Esophagus mucosa (tissue), 1 donor: ENCODE measurements around the gene CTPS1. TPM values are rescaled to one million over a fixed set of nuclear protein-coding genes. Genes with fewer than 3 reads are reported as not detected.
A peak's percentile ranks its signal among the peaks of the same experiment; 100 is the strongest.

Experiments used
- ATAC-seq: fragments of 200-7000 bp; cut with Tn5 transposase; one replicate; pipeline ENCODE4 v1.9.1; 2020
- total RNA-seq: library from RNA; stranded (reverse); gene quantifications from one replicate; pipeline ENCODE4 v1.2.4, GENCODE V29; 2023
- donor health status: DM: yes; HTN: yes; CAD: no.

The CTPS1 gene
- total RNA-seq, 1 donor from 2014 or later: 24.0 TPM

- ATAC-seq: no peak
Observed at GRCh38 chr1:40971966-40972365, 7.5 kb upstream of the CTPS1 start.

DNA sequence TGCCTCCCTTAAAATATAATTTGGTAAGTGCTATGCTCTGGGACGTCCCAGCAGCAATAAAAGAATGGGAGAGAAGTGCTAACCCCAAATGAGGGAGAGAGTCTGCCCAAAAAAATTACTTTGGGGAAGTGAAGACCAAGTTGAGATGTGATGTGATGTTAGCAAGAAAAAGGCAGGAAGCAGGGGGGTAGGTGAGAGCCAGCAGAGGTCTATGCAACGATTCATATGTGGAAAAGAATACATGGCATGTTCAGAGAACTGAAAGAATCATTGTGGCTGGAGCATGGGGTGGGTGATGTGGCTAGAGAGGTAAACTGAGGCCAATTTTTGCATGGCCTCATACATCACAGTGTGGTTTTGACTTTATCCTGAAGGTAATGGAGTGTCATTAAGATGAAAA, 5.6 kb upstream of the CTPS1 start:
- ATAC-seq: no peak

GRCh38 chr1:40974945-40975344, 4.6 kb upstream of the CTPS1 start:
- no peak for ATAC-seq

GRCh38 chr1:40976952-40977690, 2.4 kb upstream of the CTPS1 start:
- no peak for ATAC-seq

DNA sequence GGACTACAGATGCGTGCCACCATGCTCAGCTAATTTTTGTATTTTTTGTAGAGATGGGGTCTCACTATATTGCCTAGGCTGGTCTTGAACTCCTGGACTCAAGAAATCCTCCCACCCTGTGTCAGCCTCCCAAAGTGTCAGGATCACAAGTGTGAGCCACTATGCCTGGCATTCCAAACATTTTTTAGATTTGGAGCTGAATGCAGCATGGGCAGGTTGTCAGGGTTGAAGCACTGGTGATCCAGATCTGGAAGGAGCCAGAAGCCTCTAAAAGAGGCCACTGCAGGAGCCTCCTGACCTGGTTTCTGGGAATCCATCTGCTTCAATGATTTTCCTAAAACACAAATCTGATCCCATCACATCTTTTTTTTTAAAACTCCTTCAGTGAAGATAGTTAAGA, 1.8 kb upstream of the CTPS1 start:
- no peak for ATAC-seq

- peak; percentile 1 for ATAC-seq
Observed at GRCh38 chr1:40978886-40979240, 633 bp upstream of the CTPS1 start.

- ATAC-seq: no peak
Observed at GRCh38 chr1:40980068-40980452, 564 bp downstream of the CTPS1 start.

DNA sequence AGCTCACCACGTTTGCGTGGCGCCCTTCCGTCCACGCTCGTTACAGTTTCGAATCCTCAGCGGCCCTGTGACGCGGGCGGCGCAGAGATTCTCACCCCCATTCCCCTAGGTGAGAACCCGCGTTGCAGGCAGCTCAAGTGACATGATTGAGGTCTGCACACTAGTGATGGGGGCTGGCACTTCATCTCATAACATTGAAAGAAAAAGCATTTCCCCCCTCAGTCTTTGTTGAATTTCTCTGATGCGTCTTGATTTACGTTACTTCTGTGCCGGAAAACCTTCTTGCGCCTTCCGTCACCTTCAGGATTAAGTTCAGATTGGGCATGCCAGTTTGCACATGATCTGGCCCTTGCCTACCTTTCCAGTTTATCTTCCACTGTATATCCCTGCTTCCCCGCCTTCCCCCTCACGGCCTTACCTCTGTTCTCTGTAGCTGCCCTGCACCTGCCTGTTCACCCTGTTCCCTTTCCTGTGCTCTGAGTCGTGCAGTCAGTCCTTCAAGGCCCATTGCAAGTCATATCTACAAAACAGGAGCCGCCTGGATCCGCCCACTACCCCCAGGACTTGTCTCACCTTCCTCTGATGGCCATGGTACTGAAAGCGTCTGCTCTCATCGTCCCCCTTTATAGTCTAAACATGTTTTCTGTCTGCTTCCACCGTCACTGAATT, 1.1 kb downstream of the CTPS1 start:
- peak; percentile 70 for ATAC-seq

DNA sequence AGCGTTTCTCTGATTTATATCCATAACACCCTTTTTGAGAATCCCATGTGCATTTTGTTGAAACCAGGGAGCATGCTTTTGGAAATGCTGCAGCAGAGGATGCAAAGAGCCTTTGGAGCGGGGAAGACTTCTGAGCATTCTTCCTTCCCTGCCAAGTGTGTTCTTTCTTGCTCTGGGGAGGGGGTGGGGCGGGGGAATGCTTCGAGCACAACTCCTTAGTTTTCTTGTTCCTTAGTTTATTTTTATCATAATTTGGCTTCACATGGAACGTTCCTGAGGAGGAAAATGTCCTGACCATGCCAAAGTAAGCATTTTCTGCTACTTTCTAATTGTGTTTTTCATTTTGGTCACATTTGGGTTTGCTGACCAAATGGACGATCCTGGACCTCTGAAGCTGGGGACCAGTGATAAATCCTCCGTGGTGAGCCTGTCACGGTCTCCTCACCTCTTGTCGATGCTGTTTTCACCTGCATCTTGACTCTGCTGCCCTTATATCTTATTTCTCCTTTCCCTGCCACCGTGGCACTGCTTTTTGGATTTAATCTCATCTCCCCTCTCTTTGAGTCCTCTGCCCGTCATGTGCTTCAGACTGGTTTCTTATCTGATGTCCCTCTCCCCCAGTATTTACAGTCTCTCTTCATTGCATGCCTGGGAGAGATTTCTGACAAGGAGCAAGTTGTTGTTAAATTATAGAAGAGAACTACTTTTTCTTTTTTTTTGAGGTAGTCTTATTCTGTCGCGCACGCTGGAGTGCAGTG, 2.4 kb downstream of the CTPS1 start:
- ATAC-seq: no peak

GRCh38 chr1:40982721-40983120, 3.2 kb downstream of the CTPS1 start:
- ATAC-seq: no peak

DNA sequence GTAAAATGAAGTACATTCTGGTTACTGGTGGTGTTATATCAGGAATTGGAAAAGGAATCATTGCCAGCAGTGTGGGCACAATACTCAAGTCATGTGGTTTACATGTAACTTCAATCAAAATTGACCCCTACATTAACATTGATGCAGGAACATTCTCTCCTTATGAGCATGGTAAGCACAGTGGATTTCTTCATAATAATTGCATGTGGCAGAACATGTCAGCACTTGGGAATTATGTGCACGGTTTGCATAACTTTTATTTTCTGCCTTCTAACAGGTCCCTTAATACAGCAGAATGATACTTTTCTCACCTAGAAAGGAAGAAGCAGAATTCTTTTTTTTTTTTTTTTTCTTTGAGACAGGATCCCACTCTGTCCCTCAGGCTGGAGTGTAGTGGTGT, 3.8 kb downstream of the CTPS1 start:
- no peak for ATAC-seq

- ATAC-seq: no peak
Observed at GRCh38 chr1:40984066-40984465, 4.6 kb downstream of the CTPS1 start.

GRCh38 chr1:40984531-40984930, 5.0 kb downstream of the CTPS1 start:
- no peak for ATAC-seq

GRCh38 chr1:40985161-40985560, 5.7 kb downstream of the CTPS1 start:
- no peak for ATAC-seq

GRCh38 chr1:40985875-40986274, 6.4 kb downstream of the CTPS1 start:
- ATAC-seq: no peak

DNA sequence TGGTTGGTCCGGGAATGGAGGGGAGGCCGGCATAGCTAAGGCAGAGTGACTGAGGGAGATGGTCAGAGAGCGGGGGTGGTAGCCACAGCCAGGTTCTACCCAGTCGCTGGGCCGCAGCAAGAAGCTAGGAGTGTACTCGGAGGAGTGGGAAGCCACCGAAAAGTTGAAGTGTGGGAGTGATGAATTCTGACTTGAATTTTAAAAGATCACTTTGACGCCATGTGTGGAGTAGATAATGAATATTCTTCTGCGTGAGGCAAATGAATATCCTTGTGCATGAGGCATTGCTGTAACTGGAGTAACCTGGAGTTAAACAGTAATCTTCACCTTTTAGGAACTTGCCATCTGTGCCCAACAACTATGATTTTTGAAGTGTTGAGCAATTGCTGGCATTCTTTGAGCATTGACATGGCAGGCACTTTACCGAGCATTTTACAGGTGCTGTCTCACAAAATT, 6.9 kb downstream of the CTPS1 start:
- no peak for ATAC-seq

- no peak for ATAC-seq
Observed at GRCh38 chr1:40986956-40987355, 7.5 kb downstream of the CTPS1 start.

GRCh38 chr1:40987439-40988276, 8.2 kb downstream of the CTPS1 start:
- ATAC-seq: no peak

- no peak for ATAC-seq
Observed at GRCh38 chr1:40988280-40988679, 8.8 kb downstream of the CTPS1 start.

DNA sequence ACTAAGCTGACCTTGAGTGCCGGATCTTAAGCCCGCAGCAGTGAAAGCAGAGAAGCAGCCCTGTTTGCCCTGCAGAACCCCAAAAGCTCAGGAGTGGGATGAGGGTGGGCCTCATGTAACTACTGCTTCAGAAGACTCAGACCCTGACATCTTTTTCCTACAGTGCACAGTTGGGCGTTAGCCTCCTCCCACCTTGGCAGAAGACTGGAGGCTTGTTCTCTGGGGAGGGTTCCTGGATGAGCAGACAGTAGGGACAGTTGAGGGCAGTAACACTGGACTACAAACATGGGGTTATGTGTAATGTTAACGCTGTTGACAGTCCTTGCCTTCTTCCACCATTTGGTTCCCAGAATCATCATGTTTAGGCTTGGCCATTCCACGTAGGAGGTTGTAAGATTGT, 9.6 kb downstream of the CTPS1 start:
- no peak for ATAC-seq

DNA sequence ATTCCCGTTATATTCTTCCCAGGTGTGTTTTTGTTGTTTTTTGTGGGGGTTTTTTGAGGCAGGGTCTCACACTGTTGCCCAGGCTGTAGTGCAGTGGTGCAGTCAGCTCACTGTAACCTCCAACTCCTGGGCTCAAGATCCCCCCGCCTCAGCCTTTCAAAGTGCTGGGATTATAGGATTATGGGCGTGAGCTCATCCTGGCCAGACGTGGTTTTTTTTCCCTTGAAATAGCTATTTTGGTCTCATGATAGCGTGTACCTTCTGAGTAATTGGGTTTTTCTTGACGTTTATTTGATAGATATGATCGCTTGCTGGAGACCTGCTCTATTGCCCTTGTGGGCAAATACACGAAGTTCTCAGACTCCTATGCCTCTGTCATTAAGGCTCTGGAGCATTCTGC, 17.6 kb downstream of the CTPS1 start:
- no peak for ATAC-seq

GRCh38 chr1:40998668-40999067, 19.2 kb downstream of the CTPS1 start:
- peak; percentile 76 for ATAC-seq

DNA sequence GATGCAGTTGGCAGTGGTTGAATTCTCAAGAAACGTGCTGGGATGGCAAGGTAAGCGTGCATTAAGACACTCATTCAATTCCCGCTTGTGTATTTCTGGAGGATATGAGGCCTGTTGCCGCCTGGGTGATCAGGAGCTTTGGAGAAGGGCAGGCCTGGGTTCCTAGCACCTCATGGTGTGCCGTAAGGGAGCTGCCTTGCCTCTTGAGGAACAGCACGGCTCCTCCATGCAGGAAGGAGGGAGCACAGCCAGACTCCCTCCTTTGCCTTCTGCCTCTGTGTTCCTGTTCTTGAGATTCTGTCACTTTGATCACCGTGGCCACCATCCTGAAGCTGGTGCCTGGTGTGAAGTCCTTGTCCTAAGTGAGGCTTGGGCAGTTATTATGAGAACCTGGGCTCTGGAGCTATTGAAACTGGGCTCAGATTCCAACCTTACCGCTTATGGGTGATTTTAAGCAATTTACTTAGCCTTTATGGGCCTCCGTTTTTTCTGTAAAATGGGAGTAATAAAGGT, 23.7 kb downstream of the CTPS1 start:
- no peak for ATAC-seq
